Ovary (tissue), 9 donors: ENCODE data around the gene MATK. TPM values are rescaled to one million over a fixed set of nuclear protein-coding genes. Genes with fewer than 3 reads are reported as not detected.

Experiments used
- DNase-seq, 5 donors: peaks; one replicate each; pipeline ENCODE4 v3.0.0-alpha.2; 2019 to 2020
- H3K27ac ChIP-seq, 2 donors: fragments of 200-600 bp; one replicate each; pipeline versions ENCODE4 v1.5.1 to v1.8.0; 2019 to 2022
- H3K27me3 ChIP-seq: fragments of 200-600 bp; one replicate; pipeline ENCODE4 v1.8.0; 2022
- H3K36me3 ChIP-seq: fragments of 200-600 bp; sonication (generic); one replicate; pipeline ENCODE4 v1.5.1; 2019
- H3K4me1 ChIP-seq: one replicate; pipeline ENCODE4 v1.8.1; 2013; ENCODE audit warnings: mild to moderate bottlenecking, moderate library complexity; ENCODE audit not compliant: insufficient read depth
- H3K4me3 ChIP-seq: fragments of 200-600 bp; sonication (generic); one replicate; pipeline ENCODE4 v1.5.1; 2017
- H3K9me3 ChIP-seq, 2 donors: fragments of 200-600 bp in 1 of 2; sonication (generic) in 1 of 2; one replicate each; pipeline versions ENCODE4 v1.5.1 to v1.8.1; 2013 to 2019; ENCODE audit warnings: mild to moderate bottlenecking in 1 of 2, moderate library complexity in 1 of 2
- EP300 ChIP-seq: sonication (generic); formaldehyde crosslinking; IDR thresholded peaks from one replicate; pipeline ENCODE4 v1.6.1; 2017; ENCODE audit warnings: antibody characterized with exemption
- POLR2A ChIP-seq: fragments of 450-650 bp; IDR thresholded peaks from one replicate; pipeline ENCODE4 v1.6.1; 2017; ENCODE audit warnings: antibody characterized with exemption, mild to moderate bottlenecking, moderate library complexity
- WGBS, 3 donors: extraction: QIAGEN DNeasy Blood & Tissue Kit in 1 of 3; methylation state at CpG; one replicate each; pipeline versions ENCODE4 v1.1.5 to v1.1.7; 2013 to 2017; 5-methylcytosine and 5-hydroxymethylcytosine counted together
- intact Hi-C, 4 donors: fragments of 100-400 bp; cut with DNase I; formaldehyde crosslinking; loops; one replicate each; pipeline versions ENCODE4 v1.11.0 to v1.15.1; 2022 to 2023
- polyA plus RNA-seq, 2 donors: library from polyadenylated mRNA; stranded (reverse); fragments of 200-250 nt in 1 of 2; fragments of 350-450 nt in 1 of 2; fragmentation: Illumina TruSeq in 1 of 2; extraction: RNeasy Lipid Tissue Mini Kit (QIAGEN cat#74804) in 1 of 2; gene quantifications; one replicate each; pipeline ENCODE4 v1.2.3, GENCODE V29; 2013 to 2014
- total RNA-seq, 7 donors: library from RNA; depleted of rRNA in 2 of 7; stranded (reverse); fragments of >200 nt in 2 of 7; fragmentation: NEBNext Ultra II Directional in 3 of 7; extraction: Animal tissue kit (Norgen Biotek cat#: 25700) in 3 of 7; gene quantifications; one replicate each; pipeline versions ENCODE4 v1.1.0 to v1.2.4, GENCODE V29; 2016 to 2023
- TF ChIP-seq, protein P1 (sequence below), 3 donors: fragments of 450-650 bp in 2 of 3; fragments of 200-600 bp in 1 of 3; IDR thresholded peaks; one replicate each; pipeline versions ENCODE4 v1.5.1 to v1.8.0; 2016 to 2022; ENCODE audit warnings: antibody characterized with exemption in 3 of 3, mild to moderate bottlenecking in 1 of 3
- donor health status: DM: no; HTN: no; CAD: no; lungs with moderate emphysema.
- donor health status: DM: no; HTN: no; CAD: no.
- donor health status: Bipolar disorder and iron deficiency.
- donor health status: DM: yes; HTN: yes; CAD: no.
- donor health status: DM: no; HTN: no; CAD: no.
- donor health status: DM: yes; HTN: yes; CAD: no.

The MATK gene
- total and polyA plus RNA-seq, 9 donors, result 0.25 to 1.4 (median 0.72) TPM

- WGBS, 3 donors, result 75 to 79% (median 78%) methylated on average over 24 to 33 of the region's 33 CpGs
- Histone ChIP-seq H3K27ac (no peak overlapping the region), H3K4me1 (no peaks in the 10 kb centered on the region), H3K9me3 (no peaks in the 10 kb centered on the region), H3K4me3 (no peak overlapping the region), H3K36me3 (no peaks in the 10 kb centered on the region), H3K27me3 (no peaks in the 10 kb centered on the region)
- DNase-seq, result no peak
- TF ChIP-seq POLR2A, result no peak
- TF ChIP-seq, protein P1, sequence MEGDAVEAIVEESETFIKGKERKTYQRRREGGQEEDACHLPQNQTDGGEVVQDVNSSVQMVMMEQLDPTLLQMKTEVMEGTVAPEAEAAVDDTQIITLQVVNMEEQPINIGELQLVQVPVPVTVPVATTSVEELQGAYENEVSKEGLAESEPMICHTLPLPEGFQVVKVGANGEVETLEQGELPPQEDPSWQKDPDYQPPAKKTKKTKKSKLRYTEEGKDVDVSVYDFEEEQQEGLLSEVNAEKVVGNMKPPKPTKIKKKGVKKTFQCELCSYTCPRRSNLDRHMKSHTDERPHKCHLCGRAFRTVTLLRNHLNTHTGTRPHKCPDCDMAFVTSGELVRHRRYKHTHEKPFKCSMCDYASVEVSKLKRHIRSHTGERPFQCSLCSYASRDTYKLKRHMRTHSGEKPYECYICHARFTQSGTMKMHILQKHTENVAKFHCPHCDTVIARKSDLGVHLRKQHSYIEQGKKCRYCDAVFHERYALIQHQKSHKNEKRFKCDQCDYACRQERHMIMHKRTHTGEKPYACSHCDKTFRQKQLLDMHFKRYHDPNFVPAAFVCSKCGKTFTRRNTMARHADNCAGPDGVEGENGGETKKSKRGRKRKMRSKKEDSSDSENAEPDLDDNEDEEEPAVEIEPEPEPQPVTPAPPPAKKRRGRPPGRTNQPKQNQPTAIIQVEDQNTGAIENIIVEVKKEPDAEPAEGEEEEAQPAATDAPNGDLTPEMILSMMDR (IDR thresholded peaks at IDR 0.05), result no peak
- no peak for TF ChIP-seq EP300
- intact Hi-C loops, result no loop called here
These were observed 22.4 kb upstream of the MATK start for GRCh38 chr19:3808420-3809143.

GRCh38 chr19:3807574-3808354 lies 21.6 kb upstream of the MATK start:
- Histone ChIP-seq H3K27ac (no peak overlapping the region), H3K9me3 (no peaks in the 10 kb centered on the region), H3K4me1 (no peaks in the 10 kb centered on the region), H3K4me3 (no peak overlapping the region), H3K27me3 (no peaks in the 10 kb centered on the region), H3K36me3 (no peaks in the 10 kb centered on the region)
- no peak for TF ChIP-seq POLR2A
- TF ChIP-seq, protein P1 (IDR thresholded peaks at IDR 0.05), result no peak
- no peak for TF ChIP-seq EP300
- no peak for DNase-seq
- intact Hi-C loops, result no loop called here
- 91 to 96% (median 91%) methylated on average over 35 of the region's 35 CpGs for WGBS, 3 donors

- TF ChIP-seq POLR2A (no peak), EP300 (no peak)
- TF ChIP-seq, protein P1 (IDR thresholded peaks at IDR 0.05), result no peak
- Histone ChIP-seq H3K9me3 (no peaks in the 10 kb centered on the region), H3K4me1 (no peaks in the 10 kb centered on the region), H3K36me3 (no peaks in the 10 kb centered on the region), H3K4me3 (no peak overlapping the region), H3K27ac (no peak overlapping the region), H3K27me3 (no peaks in the 10 kb centered on the region)
- no peak for DNase-seq
- intact Hi-C loops, result no loop called here
- 60 to 77% (median 73%) methylated on average over 19 of the region's 19 CpGs for WGBS, 3 donors
These were observed 20.9 kb upstream of the MATK start for GRCh38 chr19:3807131-3807480.

DNA sequence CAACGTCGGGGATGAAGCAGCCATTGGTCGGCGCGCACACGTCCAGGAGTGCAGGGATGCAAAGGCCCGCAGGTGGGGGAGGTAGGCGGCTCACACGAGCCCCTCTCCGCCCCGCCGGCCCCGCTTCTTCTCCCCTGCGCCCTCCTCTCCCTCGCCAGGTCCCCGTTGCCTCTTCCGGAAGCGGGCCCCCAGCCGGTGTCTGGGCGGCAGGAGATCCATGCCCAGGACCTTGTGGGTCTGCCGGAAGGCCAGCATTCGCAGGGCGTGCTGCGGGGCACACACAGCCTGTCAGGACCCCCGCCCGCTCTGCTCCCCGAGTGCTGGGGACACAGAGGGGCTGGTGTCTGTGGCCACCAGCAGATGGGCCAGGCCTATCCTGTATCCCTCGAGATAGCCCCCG lies 19.7 kb upstream of the MATK start:
- no peak for TF ChIP-seq EP300
- TF ChIP-seq, protein P1 (IDR thresholded peaks at IDR 0.05), result no peak
- no peak for TF ChIP-seq POLR2A
- Histone ChIP-seq H3K27me3 (no peaks in the 10 kb centered on the region), H3K9me3 (no peaks in the 10 kb centered on the region), H3K4me3 (no peak overlapping the region), H3K4me1 (peaks cover 1% of the 10 kb centered on the region), H3K36me3 (no peaks in the 10 kb centered on the region), H3K27ac (no peak overlapping the region)
- WGBS, 3 donors, result 84 to 88% (median 86%) methylated on average over 25 to 29 of the region's 29 CpGs
- intact Hi-C loops, result no loop called here
- no peak for DNase-seq
